ENCODE results near the gene SKIL.

Gene SKIL

DNA sequence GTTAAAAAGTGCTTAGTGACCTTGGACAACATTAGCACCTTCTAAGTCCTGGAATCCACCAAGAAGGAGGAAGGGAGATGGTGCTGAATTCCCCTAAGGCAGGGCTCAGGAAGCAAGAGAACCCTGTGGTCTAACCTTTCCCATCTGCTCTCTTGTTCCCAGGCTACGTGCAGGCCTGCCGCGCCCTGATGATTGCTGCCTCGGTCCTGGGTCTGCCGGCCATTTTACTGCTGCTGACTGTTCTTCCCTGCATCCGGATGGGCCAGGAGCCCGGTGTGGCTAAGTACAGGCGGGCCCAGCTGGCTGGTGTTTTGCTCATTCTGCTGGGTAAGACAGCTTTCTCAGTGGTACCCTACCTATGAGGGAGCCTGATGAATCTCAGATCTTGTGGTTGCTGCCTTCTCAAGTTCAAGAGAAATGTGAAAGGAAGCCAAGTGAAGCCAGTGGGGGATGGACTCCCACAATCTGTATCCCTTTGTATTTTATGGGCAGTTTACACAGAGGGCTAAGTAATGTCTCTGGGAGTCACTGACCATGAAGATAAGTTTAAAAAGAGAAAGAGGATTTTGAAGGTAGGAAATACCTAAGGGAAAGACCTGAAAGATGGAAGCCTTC is 65.6 kb downstream of the SKIL start:
- in situ Hi-C loops (cut with MboI; ENCODE audit: low sequenced_read_pairs, unreplicated experiment), result no loop called here

DNA sequence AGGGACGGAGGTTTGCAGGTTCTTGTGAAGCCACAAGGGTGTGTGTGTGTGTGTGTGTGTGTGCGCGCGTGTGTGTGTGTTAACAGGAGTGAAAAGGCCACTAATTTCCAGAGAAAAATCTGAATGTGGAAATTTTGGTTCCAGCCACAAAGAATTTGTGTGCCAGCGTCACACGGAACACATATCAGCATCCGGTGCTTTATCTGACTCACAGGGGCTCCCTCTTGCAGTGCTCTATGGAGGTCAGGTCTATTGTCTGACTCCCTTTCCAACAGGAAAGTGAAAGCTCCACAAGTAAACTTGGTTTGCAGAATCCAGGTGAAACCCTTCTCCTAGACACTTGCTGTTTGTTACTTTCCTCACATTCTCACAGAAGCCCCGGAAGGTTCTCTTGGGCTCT is 67.4 kb downstream of the SKIL start:
- in situ Hi-C loops (cut with MboI; ENCODE audit: low sequenced_read_pairs, unreplicated experiment), result no loop called here
- no peak for DNase-seq (ENCODE audit: low spot score)

More for the DNA sequence above, 65.6 kb downstream of the SKIL start:
- TF ChIP-seq, protein P1, sequence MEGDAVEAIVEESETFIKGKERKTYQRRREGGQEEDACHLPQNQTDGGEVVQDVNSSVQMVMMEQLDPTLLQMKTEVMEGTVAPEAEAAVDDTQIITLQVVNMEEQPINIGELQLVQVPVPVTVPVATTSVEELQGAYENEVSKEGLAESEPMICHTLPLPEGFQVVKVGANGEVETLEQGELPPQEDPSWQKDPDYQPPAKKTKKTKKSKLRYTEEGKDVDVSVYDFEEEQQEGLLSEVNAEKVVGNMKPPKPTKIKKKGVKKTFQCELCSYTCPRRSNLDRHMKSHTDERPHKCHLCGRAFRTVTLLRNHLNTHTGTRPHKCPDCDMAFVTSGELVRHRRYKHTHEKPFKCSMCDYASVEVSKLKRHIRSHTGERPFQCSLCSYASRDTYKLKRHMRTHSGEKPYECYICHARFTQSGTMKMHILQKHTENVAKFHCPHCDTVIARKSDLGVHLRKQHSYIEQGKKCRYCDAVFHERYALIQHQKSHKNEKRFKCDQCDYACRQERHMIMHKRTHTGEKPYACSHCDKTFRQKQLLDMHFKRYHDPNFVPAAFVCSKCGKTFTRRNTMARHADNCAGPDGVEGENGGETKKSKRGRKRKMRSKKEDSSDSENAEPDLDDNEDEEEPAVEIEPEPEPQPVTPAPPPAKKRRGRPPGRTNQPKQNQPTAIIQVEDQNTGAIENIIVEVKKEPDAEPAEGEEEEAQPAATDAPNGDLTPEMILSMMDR (IDR thresholded peaks at IDR 0.05; ENCODE audit: borderline replicate concordance, control extremely low read depth, extremely low read depth, insufficient read depth, missing control alignments), result no peak
- DNase-seq (ENCODE audit: low spot score), result no peak

DNA sequence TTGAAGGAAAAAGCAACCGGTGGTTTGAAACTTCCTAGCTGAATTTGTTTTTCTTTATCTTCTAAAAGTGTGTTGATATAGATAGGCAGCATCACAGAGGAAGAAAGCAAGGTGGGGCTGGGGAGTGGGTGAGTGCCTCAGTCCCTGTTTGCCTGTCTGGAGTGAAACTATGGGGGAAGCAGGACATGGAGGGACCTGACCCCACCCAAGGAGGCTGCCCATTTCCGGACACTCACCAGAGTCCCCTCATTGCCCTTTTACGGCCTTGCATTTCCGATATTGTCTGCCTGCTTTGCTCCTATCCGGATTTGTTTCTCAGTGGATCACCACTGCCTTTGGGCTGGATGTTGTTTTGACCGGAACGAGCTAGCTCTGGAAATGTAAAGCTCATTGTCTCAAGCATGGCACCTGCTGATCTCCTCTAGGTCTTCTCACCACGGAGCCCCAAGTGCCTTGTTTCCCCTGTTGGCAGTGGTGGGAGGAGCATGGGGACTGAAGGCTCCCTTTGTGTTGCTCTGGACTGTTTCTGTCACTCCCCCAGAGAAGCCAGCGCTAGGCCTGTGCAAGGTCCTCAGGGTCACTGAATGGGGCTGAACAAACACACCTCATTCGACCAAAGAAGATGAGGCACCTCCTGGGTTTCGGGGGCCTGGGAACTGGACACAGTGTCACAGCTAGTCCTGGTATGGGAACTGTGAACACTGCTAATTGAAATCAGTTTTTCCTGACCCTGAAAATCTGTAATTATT is 68.2 kb downstream of the SKIL start:
- DNase-seq (ENCODE audit: low spot score), result no peak
- in situ Hi-C loops (cut with MboI; ENCODE audit: low sequenced_read_pairs, unreplicated experiment), result no loop called here
- TF ChIP-seq, protein P1 (IDR thresholded peaks at IDR 0.05; ENCODE audit: borderline replicate concordance, control extremely low read depth, extremely low read depth, insufficient read depth, missing control alignments), result no peak

More for the DNA sequence above, 67.4 kb downstream of the SKIL start:
- TF ChIP-seq, protein P1 (IDR thresholded peaks at IDR 0.05; ENCODE audit: borderline replicate concordance, control extremely low read depth, extremely low read depth, insufficient read depth, missing control alignments), result no peak

DNA sequence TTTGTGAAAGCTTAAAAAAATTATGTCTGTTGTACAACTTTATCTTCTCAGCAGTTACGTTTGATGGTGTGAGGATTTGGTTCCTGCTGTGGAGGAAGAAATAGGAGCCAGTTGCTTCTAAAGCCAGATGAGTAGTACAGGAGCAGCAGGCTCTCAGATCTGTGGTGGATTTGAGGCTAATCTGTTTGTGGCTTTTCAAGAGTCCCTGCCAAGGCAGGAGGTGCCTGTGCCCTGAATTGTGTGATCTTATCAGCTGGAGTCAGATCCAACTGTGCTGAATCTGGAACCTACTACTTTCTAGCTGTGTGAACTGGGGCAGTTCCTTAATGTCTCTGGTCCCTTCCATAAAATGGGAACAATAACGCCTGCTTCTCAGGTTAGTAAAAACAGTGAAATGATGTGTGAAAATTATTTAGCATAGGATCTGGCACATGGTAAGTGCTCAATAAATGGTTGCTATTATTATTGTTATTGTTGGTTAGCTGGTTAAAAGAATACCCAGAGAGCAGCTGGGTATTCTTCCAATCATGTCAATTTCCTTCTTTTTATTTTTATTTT is 68.8 kb downstream of the SKIL start:
- TF ChIP-seq, protein P1 (IDR thresholded peaks at IDR 0.05; ENCODE audit: borderline replicate concordance, control extremely low read depth, extremely low read depth, insufficient read depth, missing control alignments), result no peak
- no peak for DNase-seq (ENCODE audit: low spot score)
- in situ Hi-C loops (cut with MboI; ENCODE audit: low sequenced_read_pairs, unreplicated experiment), result no loop called here

DNA sequence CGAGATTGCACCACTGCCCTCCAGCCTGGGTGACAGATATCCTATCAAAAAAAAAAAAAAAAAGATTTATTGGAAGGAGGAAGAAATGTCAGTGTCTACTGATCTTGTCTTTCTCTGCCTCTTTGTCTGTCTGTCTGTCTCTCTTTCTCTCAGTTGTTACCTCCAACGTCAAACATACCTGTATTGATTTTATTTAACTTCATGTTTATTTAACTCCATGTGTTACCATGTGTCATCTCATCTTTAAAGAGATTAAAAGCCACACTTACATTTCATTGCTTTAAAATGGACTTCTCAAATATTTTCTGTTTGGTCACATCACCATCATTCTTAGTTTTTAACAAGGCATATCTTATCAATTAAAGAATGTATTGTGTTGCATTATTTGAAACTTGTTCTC is 70.6 kb downstream of the SKIL start:
- TF ChIP-seq, protein P1 (IDR thresholded peaks at IDR 0.05; ENCODE audit: borderline replicate concordance, control extremely low read depth, extremely low read depth, insufficient read depth, missing control alignments), result no peak
- no peak for DNase-seq (ENCODE audit: low spot score)
- in situ Hi-C loops (cut with MboI; ENCODE audit: low sequenced_read_pairs, unreplicated experiment), result no loop called here

DNA sequence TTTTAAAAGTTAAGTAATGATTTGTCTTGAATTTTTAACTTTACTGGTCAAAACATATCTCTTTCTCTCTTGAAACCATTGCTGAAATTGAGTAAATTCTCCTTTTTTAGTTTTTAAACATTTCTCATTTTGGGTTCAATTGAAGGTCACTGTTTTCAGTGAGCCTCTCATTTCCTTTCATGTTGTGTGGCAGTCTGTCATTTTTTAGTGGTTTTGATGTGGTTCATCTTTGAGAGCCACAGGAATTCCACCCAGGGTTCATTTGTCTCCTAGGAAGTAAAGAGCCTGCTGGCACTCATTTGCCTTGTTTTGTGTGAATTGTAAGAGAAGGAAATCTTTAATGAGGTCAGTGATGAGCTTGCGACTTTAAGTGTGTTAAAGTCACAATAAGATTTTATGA is 71.5 kb downstream of the SKIL start:
- peak; percentile 42 for DNase-seq (ENCODE audit: low spot score)
- TF ChIP-seq, protein P1 (IDR thresholded peaks at IDR 0.05; ENCODE audit: borderline replicate concordance, control extremely low read depth, extremely low read depth, insufficient read depth, missing control alignments), result no peak
- in situ Hi-C loops (cut with MboI; ENCODE audit: low sequenced_read_pairs, unreplicated experiment), result no loop called here
